Hypothalamus (tissue), 51 donors: Measurements from ENCODE around the gene M6PR.
A peak's percentile ranks its signal among the peaks of the same experiment; 100 is the strongest.
"Not testable (repeated sequence)": the region's sequence is repeated elsewhere in the genome, so short reads cannot be mapped to it uniquely, and the experiment has no call there.

Experiments used
- DNase-seq, 51 donors: peaks; one replicate each; lab custom pipeline; 2025; lab: John Stamatoyannopoulos, UW

Gene M6PR

DNA sequence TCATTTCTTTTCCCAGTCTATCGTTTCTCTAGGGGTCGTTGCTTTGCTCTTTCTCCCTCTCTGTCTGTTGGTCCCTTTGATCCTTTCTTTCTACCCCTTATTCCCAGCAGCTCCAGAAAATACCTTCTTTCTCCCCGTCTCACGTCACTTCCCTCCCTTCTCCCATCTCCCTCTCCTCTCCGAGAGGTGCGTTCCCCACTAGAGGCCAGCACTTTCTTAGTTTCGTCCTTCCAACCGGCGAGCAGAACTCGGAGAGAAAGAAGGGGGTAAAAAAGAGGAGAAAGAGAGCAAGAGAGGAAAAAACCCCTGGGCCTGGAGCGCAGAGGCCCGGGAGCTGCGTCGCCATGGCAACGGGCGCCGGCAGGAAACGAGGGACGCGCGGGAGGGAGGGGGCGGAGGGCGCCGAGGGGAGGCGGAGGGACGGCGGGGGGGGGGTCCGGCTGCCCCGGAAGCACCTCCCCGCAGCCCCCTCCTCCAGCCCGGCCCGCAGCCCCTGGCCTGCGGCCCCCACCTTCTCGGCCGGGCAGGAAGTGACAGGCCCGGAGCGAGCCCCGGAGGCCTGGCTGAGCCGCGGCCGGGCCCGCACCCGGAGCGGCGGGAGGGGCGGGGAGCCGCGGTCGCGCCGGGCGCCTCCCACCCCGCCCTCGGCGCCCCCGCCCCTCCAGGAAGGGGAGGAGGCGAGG lies 35.3 kb downstream of the M6PR start, which contains the start of gene PHC1:
Gene PHC1 (plus strand): TSS at position 477 of the 683 bp plus-strand sequence. CDS start 3,169 bp downstream, outside the sequence.
- peak in 49 of 51 donors; percentile 20 to 95 (median 65) for DNase-seq

GRCh38 chr12:8913702-8914032 lies 35.8 kb downstream of the M6PR start:
- no peak for DNase-seq

DNA sequence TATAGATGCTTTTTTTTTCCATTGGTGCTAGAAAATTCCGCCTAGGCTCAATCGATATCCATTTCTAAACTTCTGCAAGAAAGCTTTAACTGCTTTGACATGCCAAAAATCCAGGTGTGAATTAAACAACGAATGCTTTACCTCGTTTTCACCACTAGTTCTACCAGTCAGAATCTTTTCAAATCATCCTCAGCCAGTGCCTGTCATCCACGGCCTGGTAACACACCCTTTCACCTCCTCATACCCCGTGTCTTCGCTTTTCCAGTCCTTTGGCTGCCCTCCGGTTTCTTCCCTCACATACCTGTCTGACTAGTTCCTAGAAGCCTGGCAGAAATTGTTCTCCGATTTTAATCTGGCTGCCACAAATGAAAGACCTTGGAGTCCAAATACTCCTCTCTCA lies 36.5 kb downstream of the M6PR start:
- peak in 1 of 51 donors; percentile 2 for DNase-seq

GRCh38 chr12:8911606-8912268 lies 37.7 kb downstream of the M6PR start:
- DNase-seq: no peak

DNA sequence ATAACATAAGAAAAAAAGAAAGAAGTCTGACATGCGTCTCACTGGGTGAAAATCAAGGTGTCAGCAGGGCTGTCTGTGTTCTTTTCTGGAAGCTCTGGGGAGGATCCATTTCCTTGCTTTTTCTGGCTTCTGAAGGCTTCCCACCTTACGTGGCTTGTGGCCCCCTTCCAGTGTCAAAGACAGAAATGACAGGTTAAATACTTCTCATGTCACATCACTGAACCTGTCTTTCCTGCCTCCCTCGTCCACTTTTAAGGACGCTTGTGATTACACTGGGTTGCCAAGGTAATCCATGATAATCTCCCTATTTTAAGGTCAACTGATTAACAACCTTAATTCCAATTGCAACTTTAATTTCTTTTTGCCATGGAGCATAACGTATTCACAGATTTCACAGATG lies 39.7 kb downstream of the M6PR start:
- no peak for DNase-seq

GRCh38 chr12:8907513-8907912 lies 41.9 kb downstream of the M6PR start:
- no peak for DNase-seq

- no peak for DNase-seq
Measured at GRCh38 chr12:8906266-8907180, 42.9 kb downstream of the M6PR start.

DNA sequence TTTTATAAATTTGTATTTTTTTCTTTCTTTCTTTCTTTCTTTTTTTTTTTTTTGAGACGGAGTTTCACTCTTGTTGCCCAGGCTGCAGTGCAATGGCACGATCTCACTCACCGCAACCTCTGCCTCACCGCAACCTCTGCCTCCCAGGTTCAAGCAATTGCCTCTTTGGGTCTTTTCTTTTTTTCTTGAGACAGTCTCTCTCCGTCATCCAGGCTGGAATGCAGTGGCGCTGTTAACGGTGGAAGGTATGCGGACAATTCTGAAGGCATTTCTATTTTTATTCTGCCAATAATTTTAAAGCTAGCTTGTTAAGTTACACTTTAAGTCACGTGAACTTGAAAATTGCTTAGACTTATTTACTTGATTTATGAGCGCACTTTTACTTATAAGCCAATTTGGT lies 43.9 kb downstream of the M6PR start:
- no peak for DNase-seq

- DNase-seq: no peak
Measured at GRCh38 chr12:8904665-8905064, 44.8 kb downstream of the M6PR start.

- DNase-seq: no peak
Measured at GRCh38 chr12:8903646-8904045, 45.8 kb downstream of the M6PR start.

DNA sequence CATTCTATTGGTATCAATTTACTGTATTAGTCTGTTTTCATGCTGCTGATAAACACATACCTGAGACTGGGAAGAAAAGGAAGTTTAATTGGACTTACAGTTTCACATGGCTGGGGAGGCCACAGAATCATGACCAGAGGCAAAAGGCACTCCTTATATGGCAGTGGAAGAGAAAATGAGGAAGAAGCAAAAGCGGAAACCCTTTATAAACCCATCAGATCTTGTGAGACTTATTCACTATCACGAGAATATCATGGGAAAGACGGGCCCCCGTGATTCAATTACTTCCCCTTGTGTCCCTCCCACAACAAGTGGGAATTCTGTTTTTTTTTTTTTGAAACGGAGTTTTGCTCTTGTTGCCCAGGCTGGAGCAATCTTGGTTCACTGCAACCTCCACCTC lies 46.7 kb downstream of the M6PR start:
- DNase-seq: not testable (repeated sequence)

DNA sequence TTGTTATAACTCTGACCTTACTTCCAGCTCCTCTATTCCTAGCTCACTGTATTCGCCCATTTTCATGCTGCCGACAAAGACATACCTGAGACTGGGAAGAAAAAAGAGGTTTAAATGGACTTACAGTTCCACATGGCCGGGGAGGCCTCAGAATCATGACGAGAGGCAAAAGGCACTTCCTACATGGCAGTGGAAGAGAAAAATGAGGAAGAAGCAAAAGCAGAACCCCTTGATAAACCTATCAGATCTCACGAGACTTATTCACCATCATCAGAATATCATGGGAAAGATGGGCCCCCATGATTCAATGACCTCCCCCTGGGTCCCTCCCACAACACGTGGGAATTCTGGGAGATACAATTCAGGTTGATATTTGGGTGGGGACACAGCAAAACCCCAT lies 49.6 kb downstream of the M6PR start:
- DNase-seq: no peak

DNA sequence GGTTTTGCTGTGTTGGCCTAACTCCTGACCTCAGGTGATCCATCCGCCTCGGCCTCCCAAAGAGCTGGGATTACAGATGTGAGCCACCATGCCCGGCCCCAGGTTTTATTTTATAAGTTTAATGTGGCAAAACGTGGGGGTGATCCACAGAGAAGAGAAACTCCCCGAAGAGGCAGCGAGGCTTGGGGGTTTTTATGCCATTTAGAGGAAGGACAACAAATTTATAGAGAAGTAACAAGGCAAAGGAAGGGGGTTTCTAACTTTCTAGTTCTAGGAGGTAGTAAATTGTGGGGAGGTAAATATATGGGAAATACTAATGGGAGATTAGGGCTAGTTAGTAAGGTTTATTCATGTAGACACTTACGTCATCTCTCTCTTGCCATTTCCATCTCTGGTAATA lies 52.4 kb downstream of the M6PR start:
- no peak for DNase-seq

GRCh38 chr12:8894986-8895385 lies 54.5 kb downstream of the M6PR start:
- no peak for DNase-seq

DNA sequence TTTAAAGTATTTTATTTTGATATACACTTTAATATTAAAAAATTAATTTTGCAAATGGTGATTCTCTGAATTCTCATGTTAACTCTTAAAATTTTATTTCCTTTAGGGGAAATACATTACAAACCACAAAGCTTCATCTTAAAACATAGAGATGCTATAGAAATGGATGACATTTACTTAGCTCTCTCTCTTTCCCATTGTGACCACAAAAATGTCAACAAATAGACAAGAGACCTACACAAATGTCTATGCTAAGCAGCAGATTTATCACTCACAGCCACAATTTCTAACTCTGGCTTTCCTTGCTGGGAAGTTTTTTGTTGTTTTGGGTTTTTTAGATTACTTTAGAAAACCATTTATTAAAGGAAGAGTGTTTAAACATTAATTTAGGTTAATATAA lies 55.1 kb downstream of the M6PR start:
- DNase-seq: no peak

DNA sequence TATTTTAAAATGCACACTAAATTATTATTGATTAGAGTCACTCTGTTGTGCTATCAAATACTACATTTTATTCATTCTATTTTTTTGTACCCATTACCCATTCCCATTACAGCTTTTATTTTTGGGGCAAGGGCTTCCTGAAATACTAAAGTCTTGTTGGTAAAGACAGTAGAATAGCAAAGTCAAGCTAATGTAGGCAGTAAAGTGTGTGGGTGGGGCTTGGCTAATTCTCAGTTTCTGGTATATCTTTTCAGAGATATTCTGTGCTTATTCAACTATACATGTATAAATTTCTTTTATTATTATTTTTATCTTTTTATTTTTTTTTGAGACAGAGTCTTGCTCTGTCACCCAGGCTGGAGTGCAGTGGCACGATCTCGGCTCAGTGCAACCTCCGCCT lies 57.5 kb downstream of the M6PR start:
- DNase-seq: no peak
